ENCODE data around the gene IER5. TPM values are rescaled to one million over a fixed set of nuclear protein-coding genes. Genes with fewer than 3 reads are reported as not detected.

The IER5 gene
- polyA plus RNA-seq, 1 donor from 2014 or later: 8.4 TPM

DNA sequence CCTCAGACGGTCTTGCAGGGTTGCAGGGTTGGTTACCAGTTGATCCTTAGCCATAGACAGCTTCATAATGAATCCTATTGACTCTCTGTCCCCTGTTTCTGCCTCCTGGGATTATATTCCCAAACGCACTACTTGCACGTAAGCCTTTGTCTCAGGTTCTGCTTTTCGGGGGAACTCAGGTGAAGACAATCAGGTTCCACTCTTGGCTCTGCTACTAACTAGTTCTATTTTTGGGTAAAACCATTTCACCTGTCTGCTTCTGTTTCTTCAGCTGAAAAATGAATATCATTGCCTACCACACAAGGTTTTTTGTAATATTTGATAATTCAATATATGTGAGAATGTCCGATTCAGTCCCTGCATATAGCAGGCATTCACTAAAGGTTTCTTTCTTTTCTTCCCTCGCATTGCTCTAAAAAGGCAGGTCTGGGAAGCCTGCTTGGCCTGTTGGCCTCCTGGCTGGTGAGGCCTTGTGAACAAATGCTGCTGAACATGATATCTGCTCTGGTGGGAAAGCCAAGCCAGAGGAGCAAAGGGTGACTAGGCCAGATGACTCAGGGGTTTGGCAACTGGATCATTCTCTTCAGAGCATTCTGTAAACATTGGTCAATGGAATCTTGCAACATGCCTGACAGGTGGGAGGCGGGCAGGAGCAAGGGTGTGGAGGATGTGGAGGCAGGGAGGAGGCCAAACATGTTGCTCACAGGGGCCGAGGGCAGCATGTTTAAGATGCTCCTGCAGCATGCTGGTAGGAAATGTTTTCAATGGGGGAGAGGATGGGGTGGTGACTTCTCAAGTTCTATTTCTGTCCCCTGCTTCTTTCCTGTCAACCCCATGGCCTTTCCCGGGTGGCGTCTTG lies 23.8 kb downstream of the IER5 start:
- no peaks in the 10 kb centered on the region for H3K79me2 ChIP-seq (replicated peaks; ENCODE audit: insufficient read depth, low read length)
- no peaks in the 10 kb centered on the region for H3K27me3 ChIP-seq (ENCODE audit: insufficient read depth, low read depth, low read length)
- no peak overlapping the region for H3K9ac ChIP-seq (ENCODE audit: low read length)
- no peak for TF ChIP-seq TAF1 (IDR thresholded peaks at IDR 0.05; ENCODE audit: low read depth)
- TF ChIP-seq, protein P1, sequence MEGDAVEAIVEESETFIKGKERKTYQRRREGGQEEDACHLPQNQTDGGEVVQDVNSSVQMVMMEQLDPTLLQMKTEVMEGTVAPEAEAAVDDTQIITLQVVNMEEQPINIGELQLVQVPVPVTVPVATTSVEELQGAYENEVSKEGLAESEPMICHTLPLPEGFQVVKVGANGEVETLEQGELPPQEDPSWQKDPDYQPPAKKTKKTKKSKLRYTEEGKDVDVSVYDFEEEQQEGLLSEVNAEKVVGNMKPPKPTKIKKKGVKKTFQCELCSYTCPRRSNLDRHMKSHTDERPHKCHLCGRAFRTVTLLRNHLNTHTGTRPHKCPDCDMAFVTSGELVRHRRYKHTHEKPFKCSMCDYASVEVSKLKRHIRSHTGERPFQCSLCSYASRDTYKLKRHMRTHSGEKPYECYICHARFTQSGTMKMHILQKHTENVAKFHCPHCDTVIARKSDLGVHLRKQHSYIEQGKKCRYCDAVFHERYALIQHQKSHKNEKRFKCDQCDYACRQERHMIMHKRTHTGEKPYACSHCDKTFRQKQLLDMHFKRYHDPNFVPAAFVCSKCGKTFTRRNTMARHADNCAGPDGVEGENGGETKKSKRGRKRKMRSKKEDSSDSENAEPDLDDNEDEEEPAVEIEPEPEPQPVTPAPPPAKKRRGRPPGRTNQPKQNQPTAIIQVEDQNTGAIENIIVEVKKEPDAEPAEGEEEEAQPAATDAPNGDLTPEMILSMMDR (IDR thresholded peaks at IDR 0.05; ENCODE audit: poor library complexity, severe bottlenecking): no peak
- TF ChIP-seq, protein P2, sequence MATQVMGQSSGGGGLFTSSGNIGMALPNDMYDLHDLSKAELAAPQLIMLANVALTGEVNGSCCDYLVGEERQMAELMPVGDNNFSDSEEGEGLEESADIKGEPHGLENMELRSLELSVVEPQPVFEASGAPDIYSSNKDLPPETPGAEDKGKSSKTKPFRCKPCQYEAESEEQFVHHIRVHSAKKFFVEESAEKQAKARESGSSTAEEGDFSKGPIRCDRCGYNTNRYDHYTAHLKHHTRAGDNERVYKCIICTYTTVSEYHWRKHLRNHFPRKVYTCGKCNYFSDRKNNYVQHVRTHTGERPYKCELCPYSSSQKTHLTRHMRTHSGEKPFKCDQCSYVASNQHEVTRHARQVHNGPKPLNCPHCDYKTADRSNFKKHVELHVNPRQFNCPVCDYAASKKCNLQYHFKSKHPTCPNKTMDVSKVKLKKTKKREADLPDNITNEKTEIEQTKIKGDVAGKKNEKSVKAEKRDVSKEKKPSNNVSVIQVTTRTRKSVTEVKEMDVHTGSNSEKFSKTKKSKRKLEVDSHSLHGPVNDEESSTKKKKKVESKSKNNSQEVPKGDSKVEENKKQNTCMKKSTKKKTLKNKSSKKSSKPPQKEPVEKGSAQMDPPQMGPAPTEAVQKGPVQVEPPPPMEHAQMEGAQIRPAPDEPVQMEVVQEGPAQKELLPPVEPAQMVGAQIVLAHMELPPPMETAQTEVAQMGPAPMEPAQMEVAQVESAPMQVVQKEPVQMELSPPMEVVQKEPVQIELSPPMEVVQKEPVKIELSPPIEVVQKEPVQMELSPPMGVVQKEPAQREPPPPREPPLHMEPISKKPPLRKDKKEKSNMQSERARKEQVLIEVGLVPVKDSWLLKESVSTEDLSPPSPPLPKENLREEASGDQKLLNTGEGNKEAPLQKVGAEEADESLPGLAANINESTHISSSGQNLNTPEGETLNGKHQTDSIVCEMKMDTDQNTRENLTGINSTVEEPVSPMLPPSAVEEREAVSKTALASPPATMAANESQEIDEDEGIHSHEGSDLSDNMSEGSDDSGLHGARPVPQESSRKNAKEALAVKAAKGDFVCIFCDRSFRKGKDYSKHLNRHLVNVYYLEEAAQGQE (IDR thresholded peaks at IDR 0.05; ENCODE audit: borderline replicate concordance): no peak
- TF ChIP-seq SMC3 (conservative IDR thresholded peaks at IDR 0.05; ENCODE audit: poor library complexity): no peak
- TF ChIP-seq MXI1 (conservative IDR thresholded peaks at IDR 0.05; ENCODE audit: poor library complexity, severe bottlenecking): no peak
- no peaks in the 10 kb centered on the region for H3F3A ChIP-seq (ENCODE audit: insufficient read depth, low read length, poor library complexity, severe bottlenecking)
- no peaks in the 10 kb centered on the region for H3K9me3 ChIP-seq (ENCODE audit: low read length)
- no peak overlapping the region for H3K27ac ChIP-seq (ENCODE audit: low read length)
- H4K20me1 ChIP-seq (ENCODE audit: insufficient read depth): no peaks in the 10 kb centered on the region
- no peak overlapping the region for H3K4me2 ChIP-seq (ENCODE audit: low read length)
- no peaks in the 10 kb centered on the region for H3K36me3 ChIP-seq (ENCODE audit: insufficient read depth, low read length)
- H3K4me3 ChIP-seq (ENCODE audit: low read length): no peak overlapping the region
- no peaks in the 10 kb centered on the region for H3K9me2 ChIP-seq (ENCODE audit: insufficient read depth, low read length)
- no peak overlapping the region for H2AFZ ChIP-seq (ENCODE audit: low read depth, low read length)

DNA sequence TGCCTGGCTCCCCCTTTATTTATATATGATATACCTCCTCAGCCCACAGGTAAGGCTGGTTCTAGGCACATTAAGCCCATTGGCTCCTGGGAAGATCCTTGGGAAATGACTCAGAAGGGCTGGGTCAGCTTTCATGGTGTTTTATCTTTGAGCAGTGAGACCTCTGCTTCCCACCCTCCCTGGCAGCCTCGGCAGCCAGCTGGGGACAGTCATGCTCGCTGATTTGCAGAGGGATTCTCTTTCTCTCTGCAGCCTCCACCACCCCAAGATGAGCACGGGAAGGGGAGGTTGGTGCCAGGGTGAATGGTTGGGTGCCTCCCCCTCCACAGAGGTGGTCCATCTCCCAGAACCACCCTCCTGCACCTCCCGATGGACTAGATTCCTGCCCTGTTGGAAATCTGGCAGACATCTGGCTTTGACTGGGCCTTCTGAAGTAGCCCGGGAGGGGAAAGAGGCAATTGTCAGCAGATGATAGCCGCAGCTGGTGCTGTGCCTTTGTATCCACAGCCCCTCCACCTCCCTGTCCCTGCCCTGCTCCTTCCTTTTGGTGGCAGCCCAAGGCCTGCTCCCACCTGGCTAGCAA lies 24.6 kb downstream of the IER5 start:
- no peaks in the 10 kb centered on the region for H4K20me1 ChIP-seq (ENCODE audit: insufficient read depth)
- H3F3A ChIP-seq (ENCODE audit: insufficient read depth, low read length, poor library complexity, severe bottlenecking): peaks cover 7% of the 10 kb centered on the region
- H3K9me3 ChIP-seq (ENCODE audit: low read length): no peaks in the 10 kb centered on the region
- no peaks in the 10 kb centered on the region for H3K36me3 ChIP-seq (ENCODE audit: insufficient read depth, low read length)
- no peaks in the 10 kb centered on the region for H3K27me3 ChIP-seq (ENCODE audit: insufficient read depth, low read depth, low read length)
- H3K27ac ChIP-seq (ENCODE audit: low read length): no peak overlapping the region
- no peaks in the 10 kb centered on the region for H3K9me2 ChIP-seq (ENCODE audit: insufficient read depth, low read length)
- H2AFZ ChIP-seq (ENCODE audit: low read depth, low read length): no peak overlapping the region
- no peak overlapping the region for H3K4me3 ChIP-seq (ENCODE audit: low read length)
- H3K9ac ChIP-seq (ENCODE audit: low read length): no peak overlapping the region
- TF ChIP-seq, protein P1 (IDR thresholded peaks at IDR 0.05; ENCODE audit: poor library complexity, severe bottlenecking): no peak
- TF ChIP-seq SMC3 (conservative IDR thresholded peaks at IDR 0.05; ENCODE audit: poor library complexity) (no peak), RAD21 (conservative IDR thresholded peaks at IDR 0.05) (no peak), MXI1 (conservative IDR thresholded peaks at IDR 0.05; ENCODE audit: poor library complexity, severe bottlenecking) (no peak), EP300 (conservative IDR thresholded peaks at IDR 0.05; ENCODE audit: poor library complexity, severe bottlenecking) (no peak), TAF1 (IDR thresholded peaks at IDR 0.05; ENCODE audit: low read depth) (no peak), POLR2AphosphoS5 (IDR thresholded peaks at IDR 0.05) (no peak), EZH2 (IDR thresholded peaks at IDR 0.05; ENCODE audit: borderline replicate concordance, insufficient read depth, low read length, poor library complexity, severe bottlenecking) (no peak)
- TF ChIP-seq, protein P2 (IDR thresholded peaks at IDR 0.05; ENCODE audit: borderline replicate concordance): no peak
- H3K79me2 ChIP-seq (replicated peaks; ENCODE audit: insufficient read depth, low read length): no peaks in the 10 kb centered on the region
- H3K4me2 ChIP-seq (ENCODE audit: low read length): no peak overlapping the region
